Measurements from ENCODE around the gene ATG2B.

ATG2B gene

GRCh38 chr14:96270565-96271420 is 92.3 kb downstream of the ATG2B start:
- no peak for DNase-seq

GRCh38 chr14:96269359-96269710 is 93.8 kb downstream of the ATG2B start:
- no peak for DNase-seq

- DNase-seq: no peak
Measured at GRCh38 chr14:96268431-96269358, 94.4 kb downstream of the ATG2B start.

- no peak for DNase-seq
Measured at GRCh38 chr14:96267916-96268315, 95.2 kb downstream of the ATG2B start.

GRCh38 chr14:96267336-96267735 is 95.8 kb downstream of the ATG2B start:
- DNase-seq: peak; percentile 67

GRCh38 chr14:96265383-96266095 is 97.6 kb downstream of the ATG2B start:
- DNase-seq: peak; percentile 64

GRCh38 chr14:96264853-96265252 is 98.3 kb downstream of the ATG2B start:
- DNase-seq: peak; percentile 17

GRCh38 chr14:96264200-96264553 is 99.0 kb downstream of the ATG2B start:
- DNase-seq: no peak

- DNase-seq: no peak
Measured at GRCh38 chr14:96263347-96264199, 99.6 kb downstream of the ATG2B start.

- no peak for DNase-seq
Measured at GRCh38 chr14:96261772-96262655, 101.1 kb downstream of the ATG2B start.

GRCh38 chr14:96261053-96261452 is 102.1 kb downstream of the ATG2B start:
- no peak for DNase-seq

- no peak for DNase-seq
Measured at GRCh38 chr14:96260341-96260821, 102.8 kb downstream of the ATG2B start.

- DNase-seq: no peak
Measured at GRCh38 chr14:96257900-96258299, 105.2 kb downstream of the ATG2B start.

- DNase-seq: no peak
Measured at GRCh38 chr14:96257056-96257455, 106.1 kb downstream of the ATG2B start.

GRCh38 chr14:96256407-96256806 is 106.7 kb downstream of the ATG2B start:
- no peak for DNase-seq

GRCh38 chr14:96255501-96256366 is 107.4 kb downstream of the ATG2B start, which contains the start of gene BDKRB1:
TSS of gene BDKRB1 (plus strand) at chr14:96256210. CDS start at chr14:96263683, 7,473 bp downstream.
- DNase-seq: no peak

GRCh38 chr14:96254687-96255086 is 108.5 kb downstream of the ATG2B start:
- DNase-seq: no peak

- DNase-seq: no peak
Measured at GRCh38 chr14:96252999-96253539, 110.1 kb downstream of the ATG2B start.

- DNase-seq: peak; percentile 24
Measured at GRCh38 chr14:96252323-96252998, 110.7 kb downstream of the ATG2B start.

Measured in DMS79 treated with DMSO at 0.1 percent for 48 hours (cell line).